H1 (cell line): Measurements from ENCODE around the gene ZNF280C. TPM values are rescaled to one million over a fixed set of nuclear protein-coding genes. Genes with fewer than 3 reads are reported as not detected.

ENCODE experiments used
- CBX5 ChIP-seq: fragments of 300-800, 300-1000 bp; sonication (generic); IDR thresholded peaks from 2 replicates; pipeline ENCODE4 v1.7.1; 2016; ENCODE audit warnings: antibody characterized with exemption, low read length, low read depth
- CBX8 ChIP-seq: fragments of 300-800, 300-1000 bp; sonication (generic); IDR thresholded peaks from 2 replicates; pipeline ENCODE4 v1.7.1; 2016; ENCODE audit warnings: low read depth, low read length, borderline replicate concordance
- JUN ChIP-seq: IDR thresholded peaks from 2 replicates; pipeline ENCODE4 v1.6.1; 2011; ENCODE audit warnings: low read depth, mild to moderate bottlenecking, improper control_type of control experiment, low read length
- KDM1A ChIP-seq: fragments of 200-600, 300-600 bp; sonication (generic); IDR thresholded peaks from 2 replicates; pipeline ENCODE4 v1.7.1; 2016; ENCODE audit warnings: mild to moderate bottlenecking, low read length, borderline replicate concordance
- POU5F1 ChIP-seq: IDR thresholded peaks from 2 replicates; pipeline ENCODE4 v1.6.1; 2011; ENCODE audit warnings: low read depth, mild to moderate bottlenecking, low read length, moderate library complexity
- RAD21 ChIP-seq, 2 experiments: IDR thresholded peaks in 1 of 2; conservative IDR thresholded peaks in 1 of 2; 2 replicates each; pipeline ENCODE4 v1.6.1; 2011; ENCODE audit warnings: low read depth in 2 of 2, low read length in 2 of 2, improper control_type of control experiment in 1 of 2, inconsistent platforms in 1 of 2, mild to moderate bottlenecking in 1 of 2, moderate library complexity in 1 of 2
- RFX5 ChIP-seq: IDR thresholded peaks from 2 replicates; pipeline ENCODE4 v1.6.1; 2011; ENCODE audit warnings: low read depth, low read length, improper control_type of control experiment, borderline replicate concordance
- RNF2 ChIP-seq: fragments of 200-900, 300-1000 bp; sonication (generic); IDR thresholded peaks from 2 replicates; pipeline ENCODE4 v1.7.1; 2016; ENCODE audit warnings: borderline replicate concordance, low read depth, mild to moderate bottlenecking, antibody characterized with exemption, low read length; ENCODE audit not compliant: poor library complexity, severe bottlenecking; ENCODE audit errors: missing control alignments
- SIN3A ChIP-seq, 2 experiments: IDR thresholded peaks in 1 of 2; conservative IDR thresholded peaks in 1 of 2; 2 replicates each; pipeline ENCODE4 v1.6.1; 2011 to 2012; ENCODE audit warnings: low read length in 2 of 2, improper control_type of control experiment in 1 of 2, low read depth in 1 of 2, mild to moderate bottlenecking in 1 of 2
- SIX5 ChIP-seq: IDR thresholded peaks from 2 replicates; pipeline ENCODE4 v1.6.1; 2011; ENCODE audit warnings: mild to moderate bottlenecking, low read depth, low read length
- SP2 ChIP-seq: IDR thresholded peaks from 2 replicates; pipeline ENCODE4 v1.6.1; 2012; ENCODE audit warnings: mild to moderate bottlenecking, low read length, inconsistent platforms
- SP4 ChIP-seq: IDR thresholded peaks from 2 replicates; pipeline ENCODE4 v1.6.1; 2012; ENCODE audit warnings: low read length, inconsistent platforms
- SRF ChIP-seq: IDR thresholded peaks from 2 replicates; pipeline ENCODE4 v1.6.1; 2011; ENCODE audit warnings: mild to moderate bottlenecking, low read depth, low read length, moderate library complexity
- TAF1 ChIP-seq: IDR thresholded peaks from 2 replicates; pipeline ENCODE4 v1.6.1; 2011; ENCODE audit warnings: mild to moderate bottlenecking, low read depth, low read length
- TCF12 ChIP-seq: IDR thresholded peaks from 2 replicates; pipeline ENCODE4 v1.6.1; 2011; ENCODE audit warnings: low read depth, mild to moderate bottlenecking, low read length
- YY1 ChIP-seq: IDR thresholded peaks from 2 replicates; pipeline ENCODE4 v1.6.1; 2011; ENCODE audit warnings: low read depth, mild to moderate bottlenecking, low read length
- ZNF274 ChIP-seq: IDR thresholded peaks from 2 replicates; pipeline ENCODE4 v1.7.0; 2012; ENCODE audit warnings: low read length, borderline replicate concordance; ENCODE audit errors: extremely low read depth
- polyA plus RNA-seq, 7 experiments: library from polyadenylated mRNA; depleted of rRNA in 3 of 7; stranded (reverse) in 5 of 7; unstranded in 2 of 7; fragments of >200 nt in 5 of 7; fragments of 200-250 nt in 2 of 7; gene quantifications; 1 replicate in 5 of 7; 2 replicates in 1 of 7; 4 replicates in 1 of 7; pipeline versions ENCODE4 v1.2.1 to v1.2.3, GENCODE V29; 2011 to 2013; ENCODE audit warnings: missing spikeins in 2 of 7, mixed read lengths in 2 of 7
- total RNA-seq: library from RNA; stranded (reverse); fragmentation: NEBNext Ultra II Directional; extraction: Animal tissue kit (Norgen Biotek cat#: 25700); gene quantifications from 2 replicates; pipeline ENCODE4 v1.2.1, GENCODE V29; 2021
- TF ChIP-seq, protein P1 (sequence below): IDR thresholded peaks from 2 replicates; pipeline ENCODE4 v1.6.1; 2012; ENCODE audit warnings: inconsistent platforms
- TF ChIP-seq, protein P2 (sequence below): IDR thresholded peaks from 2 replicates; pipeline ENCODE4 v1.6.1; 2011; ENCODE audit warnings: low read depth, mild to moderate bottlenecking, low read length; ENCODE audit not compliant: insufficient read depth
- TF ChIP-seq, protein P3 (sequence below): IDR thresholded peaks from 2 replicates; pipeline ENCODE4 v1.6.1; 2011; ENCODE audit warnings: low read length, improper control_type of control experiment

ZNF280C gene
- total and polyA plus RNA-seq, 2 of the 8 experiments (the other 6 are each of a cell fraction or from before 2014, with no cell fraction given): 8.4 to 13.4 TPM

DNA sequence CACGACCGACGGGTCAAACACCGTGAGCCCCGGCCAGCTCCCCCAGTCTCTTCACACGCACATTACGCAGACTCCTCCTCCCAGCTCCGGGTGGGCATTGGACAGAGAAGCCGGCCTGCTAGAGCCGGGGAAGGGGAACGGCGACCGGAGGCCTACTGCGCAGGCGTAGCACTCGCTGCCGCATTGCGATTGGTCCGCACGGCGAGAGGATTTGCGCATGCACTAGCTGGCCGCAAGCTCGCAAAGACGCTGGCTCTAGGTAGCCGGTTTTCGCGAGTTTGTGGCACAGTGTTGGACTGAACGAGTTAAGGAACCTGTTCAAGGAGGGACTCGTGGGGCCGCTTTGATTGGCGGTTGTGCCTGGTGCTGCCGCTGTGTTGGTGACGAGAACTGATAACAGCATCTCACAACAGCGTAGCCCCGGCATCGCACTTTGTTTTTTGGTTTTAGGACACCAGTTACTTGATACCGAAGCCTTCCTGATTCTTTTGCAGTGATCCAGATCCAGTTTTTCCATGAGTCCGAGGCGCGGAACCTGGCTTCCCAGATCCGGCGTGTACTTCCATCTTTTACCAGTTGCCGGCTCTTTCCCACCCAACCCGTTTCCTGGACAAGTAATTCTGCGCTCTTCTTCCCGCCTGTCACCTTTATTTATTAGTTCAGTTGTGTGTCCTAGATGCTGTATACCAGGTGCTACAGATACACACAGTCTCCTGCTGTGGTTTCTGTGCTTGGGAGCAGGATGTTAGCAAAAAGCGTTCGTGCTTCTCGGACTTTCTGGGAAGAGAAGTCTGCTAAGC is 102.8 kb downstream of the ZNF280C start, which contains the start of gene AIFM1 (continued):
- TF ChIP-seq CBX5 (no peak), RFX5 (peak; percentile 37; the same call in 1 of the 2 replicates), TAF1 (peak; percentile 64; the same call in 1 of the 2 replicates), SIN3A (conservative IDR thresholded peaks at IDR 0.05 in 1 of 2, IDR thresholded peaks at IDR 0.05 in 1 of 2; ENCODE audit: low read depth in 1 of 2, low read length in 2 of 2) (peak; percentile 32 to 42; a peak in 1 of 4 replicates), YY1 (peak; percentile 65; the same call in 1 of the 2 replicates), RNF2 (no peak), JUN (no peak), KDM1A (no peak), RAD21 (IDR thresholded peaks at IDR 0.05 in 1 of 2, conservative IDR thresholded peaks at IDR 0.05 in 1 of 2; ENCODE audit: low read depth in 2 of 2, low read length in 2 of 2) (no peak), ZNF274 (no peak), SP4 (no peak; the same call in 1 of the 2 replicates), TCF12 (no peak), SRF (no peak), SIX5 (no peak), POU5F1 (no peak), SP2 (no peak), CBX8 (no peak)
- TF ChIP-seq, protein P1, sequence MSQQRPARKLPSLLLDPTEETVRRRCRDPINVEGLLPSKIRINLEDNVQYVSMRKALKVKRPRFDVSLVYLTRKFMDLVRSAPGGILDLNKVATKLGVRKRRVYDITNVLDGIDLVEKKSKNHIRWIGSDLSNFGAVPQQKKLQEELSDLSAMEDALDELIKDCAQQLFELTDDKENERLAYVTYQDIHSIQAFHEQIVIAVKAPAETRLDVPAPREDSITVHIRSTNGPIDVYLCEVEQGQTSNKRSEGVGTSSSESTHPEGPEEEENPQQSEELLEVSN: peak; percentile 67
- TF ChIP-seq, protein P2, sequence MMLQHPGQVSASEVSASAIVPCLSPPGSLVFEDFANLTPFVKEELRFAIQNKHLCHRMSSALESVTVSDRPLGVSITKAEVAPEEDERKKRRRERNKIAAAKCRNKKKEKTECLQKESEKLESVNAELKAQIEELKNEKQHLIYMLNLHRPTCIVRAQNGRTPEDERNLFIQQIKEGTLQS: no peak
- TF ChIP-seq, protein P3, sequence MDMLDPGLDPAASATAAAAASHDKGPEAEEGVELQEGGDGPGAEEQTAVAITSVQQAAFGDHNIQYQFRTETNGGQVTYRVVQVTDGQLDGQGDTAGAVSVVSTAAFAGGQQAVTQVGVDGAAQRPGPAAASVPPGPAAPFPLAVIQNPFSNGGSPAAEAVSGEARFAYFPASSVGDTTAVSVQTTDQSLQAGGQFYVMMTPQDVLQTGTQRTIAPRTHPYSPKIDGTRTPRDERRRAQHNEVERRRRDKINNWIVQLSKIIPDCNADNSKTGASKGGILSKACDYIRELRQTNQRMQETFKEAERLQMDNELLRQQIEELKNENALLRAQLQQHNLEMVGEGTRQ: no peak
